Measurements from ENCODE around the gene UXS1. TPM values are rescaled to one million over a fixed set of nuclear protein-coding genes. Genes with fewer than 3 reads are reported as not detected.

UXS1 gene
- total RNA-seq, 1 donor from 2014 or later, result 38.0 TPM

- H3K36me3 ChIP-seq, result no peaks in the 10 kb centered on the region
- H3K4me1 ChIP-seq, result peaks cover 7% of the 10 kb centered on the region
- Mint-ChIP-seq H3K27ac (no peak overlapping the region), H3K27me3 (ENCODE audit: insufficient read depth, low read depth) (peaks cover 2% of the 10 kb centered on the region), H3K36me3 (peaks cover 2% of the 10 kb centered on the region), H3K4me3 (no peak overlapping the region), H3K9me3 (peaks cover 1% of the 10 kb centered on the region), H3K4me1 (peaks cover 15% of the 10 kb centered on the region)
- no peak overlapping the region for H3K27ac ChIP-seq
- TF ChIP-seq EZH2 (IDR thresholded peaks at IDR 0.05) (no peak), EZH2phosphoT487 (IDR thresholded peaks at IDR 0.05) (no peak)
- TF ChIP-seq, protein P1, sequence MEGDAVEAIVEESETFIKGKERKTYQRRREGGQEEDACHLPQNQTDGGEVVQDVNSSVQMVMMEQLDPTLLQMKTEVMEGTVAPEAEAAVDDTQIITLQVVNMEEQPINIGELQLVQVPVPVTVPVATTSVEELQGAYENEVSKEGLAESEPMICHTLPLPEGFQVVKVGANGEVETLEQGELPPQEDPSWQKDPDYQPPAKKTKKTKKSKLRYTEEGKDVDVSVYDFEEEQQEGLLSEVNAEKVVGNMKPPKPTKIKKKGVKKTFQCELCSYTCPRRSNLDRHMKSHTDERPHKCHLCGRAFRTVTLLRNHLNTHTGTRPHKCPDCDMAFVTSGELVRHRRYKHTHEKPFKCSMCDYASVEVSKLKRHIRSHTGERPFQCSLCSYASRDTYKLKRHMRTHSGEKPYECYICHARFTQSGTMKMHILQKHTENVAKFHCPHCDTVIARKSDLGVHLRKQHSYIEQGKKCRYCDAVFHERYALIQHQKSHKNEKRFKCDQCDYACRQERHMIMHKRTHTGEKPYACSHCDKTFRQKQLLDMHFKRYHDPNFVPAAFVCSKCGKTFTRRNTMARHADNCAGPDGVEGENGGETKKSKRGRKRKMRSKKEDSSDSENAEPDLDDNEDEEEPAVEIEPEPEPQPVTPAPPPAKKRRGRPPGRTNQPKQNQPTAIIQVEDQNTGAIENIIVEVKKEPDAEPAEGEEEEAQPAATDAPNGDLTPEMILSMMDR (IDR thresholded peaks at IDR 0.05), result no peak
- no peak for DNase-seq (ENCODE audit: low spot score)
- no peak overlapping the region for H3K4me3 ChIP-seq
- no peaks in the 10 kb centered on the region for H3F3A ChIP-seq (ENCODE audit: low read depth)
- H3K9me3 ChIP-seq (ENCODE audit: low read depth), result no peaks in the 10 kb centered on the region
- H3K4me2 ChIP-seq, result no peak overlapping the region
- H3K27me3 ChIP-seq, result peaks cover 38% of the 10 kb centered on the region
- H3K9ac ChIP-seq, result no peak overlapping the region
- H4K20me1 ChIP-seq (ENCODE audit: low read depth), result no peaks in the 10 kb centered on the region
- no peak overlapping the region for H2AFZ ChIP-seq (replicated peaks)
- H3K79me2 ChIP-seq (ENCODE audit: low read depth), result no peaks in the 10 kb centered on the region
Observed at GRCh38 chr2:106063181-106063580, 130.9 kb downstream of the UXS1 start.

- H3K27ac ChIP-seq, result no peak overlapping the region
- DNase-seq (ENCODE audit: low spot score), result no peak
- peaks cover 1% of the 10 kb centered on the region for H3K9me3 Mint-ChIP-seq
- no peak overlapping the region for H2AFZ ChIP-seq (replicated peaks)
- no peaks in the 10 kb centered on the region for H3K79me2 ChIP-seq (ENCODE audit: low read depth)
- H3K27me3 ChIP-seq, result peaks cover 38% of the 10 kb centered on the region
- no peaks in the 10 kb centered on the region for H3F3A ChIP-seq (ENCODE audit: low read depth)
- H3K36me3 Mint-ChIP-seq, result peaks cover 2% of the 10 kb centered on the region
- H3K9ac ChIP-seq, result no peak overlapping the region
- no peaks in the 10 kb centered on the region for H4K20me1 ChIP-seq (ENCODE audit: low read depth)
- H3K4me2 ChIP-seq, result no peak overlapping the region
- H3K4me3 Mint-ChIP-seq, result no peak overlapping the region
- no peaks in the 10 kb centered on the region for H3K9me3 ChIP-seq (ENCODE audit: low read depth)
- no peak overlapping the region for H3K27ac Mint-ChIP-seq
- TF ChIP-seq EZH2 (IDR thresholded peaks at IDR 0.05) (no peak), EZH2phosphoT487 (IDR thresholded peaks at IDR 0.05) (no peak)
- TF ChIP-seq, protein P1 (IDR thresholded peaks at IDR 0.05), result no peak
- H3K27me3 Mint-ChIP-seq (ENCODE audit: insufficient read depth, low read depth), result peaks cover 2% of the 10 kb centered on the region
- peaks cover 15% of the 10 kb centered on the region for H3K4me1 Mint-ChIP-seq
- no peaks in the 10 kb centered on the region for H3K36me3 ChIP-seq
- no peak overlapping the region for H3K4me3 ChIP-seq
- H3K4me1 ChIP-seq, result peaks cover 7% of the 10 kb centered on the region
Observed at GRCh38 chr2:106062627-106063026, 131.5 kb downstream of the UXS1 start.

DNA sequence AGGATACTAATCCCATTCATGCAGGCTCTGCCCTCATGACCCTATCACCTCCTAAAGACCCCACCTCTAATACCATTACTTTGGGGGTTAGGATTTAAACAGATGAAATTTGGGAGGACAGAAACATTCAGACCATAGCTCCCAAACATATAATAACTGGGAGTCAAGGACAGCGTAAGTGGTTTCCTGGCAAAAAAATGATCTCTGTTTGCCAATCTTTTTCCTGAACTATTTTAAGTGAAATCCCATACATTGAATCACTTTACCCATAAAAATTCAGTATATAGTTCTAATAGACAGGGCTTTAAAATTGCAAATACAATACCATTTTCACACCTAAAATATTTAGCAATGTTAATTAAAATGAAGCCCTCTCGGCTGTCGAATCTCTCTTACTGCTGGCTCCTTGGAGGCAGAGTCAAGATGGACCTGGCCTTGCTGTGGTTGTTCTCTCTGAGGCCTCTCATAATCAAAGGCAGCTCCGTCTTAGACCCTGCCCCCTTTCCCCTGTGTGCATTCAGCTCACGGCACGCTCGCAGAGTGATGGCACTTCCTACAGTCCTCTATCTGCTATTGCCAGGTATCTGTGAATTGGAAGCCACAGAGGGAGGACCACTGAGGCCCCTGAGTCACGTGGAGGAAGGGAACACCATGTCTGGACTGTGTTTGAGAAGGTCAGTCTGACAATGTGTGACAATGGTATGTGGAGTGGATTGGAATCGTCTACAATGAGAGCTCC, 132.3 kb downstream of the UXS1 start:
- Mint-ChIP-seq H3K27me3 (ENCODE audit: insufficient read depth, low read depth) (peaks cover 2% of the 10 kb centered on the region), H3K4me3 (no peak overlapping the region), H3K36me3 (peaks cover 2% of the 10 kb centered on the region), H3K4me1 (peaks cover 15% of the 10 kb centered on the region), H3K9me3 (peaks cover 1% of the 10 kb centered on the region), H3K27ac (no peak overlapping the region)
- Histone ChIP-seq H3K79me2 (ENCODE audit: low read depth) (no peaks in the 10 kb centered on the region), H3K27me3 (peaks cover 33% of the 10 kb centered on the region), H2AFZ (replicated peaks) (no peak overlapping the region), H3K27ac (no peak overlapping the region), H3K36me3 (no peaks in the 10 kb centered on the region), H3K9ac (no peak overlapping the region), H3K9me3 (ENCODE audit: low read depth) (no peaks in the 10 kb centered on the region), H3K4me2 (no peak overlapping the region), H4K20me1 (ENCODE audit: low read depth) (no peaks in the 10 kb centered on the region), H3K4me1 (peaks cover 7% of the 10 kb centered on the region), H3K4me3 (no peak overlapping the region), H3F3A (ENCODE audit: low read depth) (no peaks in the 10 kb centered on the region)
- no peak for TF ChIP-seq EZH2phosphoT487 (IDR thresholded peaks at IDR 0.05)
- no peak for TF ChIP-seq EZH2 (IDR thresholded peaks at IDR 0.05)
- TF ChIP-seq, protein P1 (IDR thresholded peaks at IDR 0.05), result no peak
- DNase-seq (ENCODE audit: low spot score), result no peak

Measured in neural progenitor cell (in vitro differentiated cells).